ENCODE measurements around the gene JADE3. TPM values are rescaled to one million over a fixed set of nuclear protein-coding genes. Genes with fewer than 3 reads are reported as not detected.

The JADE3 gene
- total and polyA plus RNA-seq, 2 donors (not counting 1 experiment from before 2014, with no cell fraction given), result 5.1 to 5.3 TPM

GRCh38 chrX:46959101-46959500 is 46.9 kb downstream of the JADE3 start:
- H3K27ac ChIP-seq (ENCODE audit: insufficient read depth, low read length), result no peak overlapping the region
- no peaks in the 10 kb centered on the region for H3K4me1 ChIP-seq (ENCODE audit: control insufficient read depth, extremely low read depth, insufficient read depth, low read length)
- no peak overlapping the region for H3K9ac ChIP-seq (ENCODE audit: insufficient read depth, low read length)

GRCh38 chrX:46959985-46960700 is 47.9 kb downstream of the JADE3 start:
- no peak overlapping the region for H3K9ac ChIP-seq (ENCODE audit: insufficient read depth, low read length)
- H3K27ac ChIP-seq (ENCODE audit: insufficient read depth, low read length), result no peak overlapping the region
- no peaks in the 10 kb centered on the region for H3K79me2 ChIP-seq (ENCODE audit: control insufficient read depth, insufficient read depth, low read length)
- no peak for DNase-seq (ENCODE audit: low read depth in 2 of 2)
- no peaks in the 10 kb centered on the region for H3K27me3 ChIP-seq (ENCODE audit: control insufficient read depth, insufficient read depth, low read length)
- no peak overlapping the region for H3K4me2 ChIP-seq (ENCODE audit: extremely low read depth, insufficient read depth, low read length)
- H3K4me3 ChIP-seq (replicated peaks in 1 of 4; ENCODE audit: control extremely low read depth in 1 of 4, insufficient read depth in 1 of 4, low read depth in 3 of 4, low read length in 4 of 4), result no peak overlapping the region
- H2AFZ ChIP-seq (ENCODE audit: low read length), result no peak overlapping the region
- no peaks in the 10 kb centered on the region for H3K9me3 ChIP-seq (ENCODE audit: control insufficient read depth, insufficient read depth, low read depth, low read length)
- TF ChIP-seq EZH2 (IDR thresholded peaks at IDR 0.05; ENCODE audit: low read length, missing control alignments), result no peak
- no peak for TF ChIP-seq CTCF (conservative IDR thresholded peaks at IDR 0.05 in 1 of 2, IDR thresholded peaks at IDR 0.05 in 1 of 2; ENCODE audit: low read depth in 1 of 2, low read length in 2 of 2)
- H3K36me3 ChIP-seq (ENCODE audit: control insufficient read depth, insufficient read depth, low read length), result no peaks in the 10 kb centered on the region
- no peaks in the 10 kb centered on the region for H4K20me1 ChIP-seq (ENCODE audit: control insufficient read depth, extremely low read depth, insufficient read depth, low read length)
- no peaks in the 10 kb centered on the region for H3K4me1 ChIP-seq (ENCODE audit: control insufficient read depth, extremely low read depth, insufficient read depth, low read length)

More at GRCh38 chrX:46959101-46959500, 46.9 kb downstream of the JADE3 start:
- DNase-seq (ENCODE audit: low read depth in 2 of 2), result no peak
- no peak overlapping the region for H3K4me2 ChIP-seq (ENCODE audit: extremely low read depth, insufficient read depth, low read length)
- no peaks in the 10 kb centered on the region for H3K36me3 ChIP-seq (ENCODE audit: control insufficient read depth, insufficient read depth, low read length)
- H2AFZ ChIP-seq (ENCODE audit: low read length), result no peak overlapping the region
- H4K20me1 ChIP-seq (ENCODE audit: control insufficient read depth, extremely low read depth, insufficient read depth, low read length), result no peaks in the 10 kb centered on the region
- no peaks in the 10 kb centered on the region for H3K27me3 ChIP-seq (ENCODE audit: control insufficient read depth, insufficient read depth, low read length)
- no peaks in the 10 kb centered on the region for H3K79me2 ChIP-seq (ENCODE audit: control insufficient read depth, insufficient read depth, low read length)
- no peak for TF ChIP-seq EZH2 (IDR thresholded peaks at IDR 0.05; ENCODE audit: low read length, missing control alignments)
- TF ChIP-seq CTCF (conservative IDR thresholded peaks at IDR 0.05 in 1 of 2, IDR thresholded peaks at IDR 0.05 in 1 of 2; ENCODE audit: low read depth in 1 of 2, low read length in 2 of 2), result no peak
- H3K9me3 ChIP-seq (ENCODE audit: control insufficient read depth, insufficient read depth, low read depth, low read length), result no peaks in the 10 kb centered on the region
- no peak overlapping the region for H3K4me3 ChIP-seq (replicated peaks in 1 of 4; ENCODE audit: control extremely low read depth in 1 of 4, insufficient read depth in 1 of 4, low read depth in 3 of 4, low read length in 4 of 4)

GRCh38 chrX:46961097-46961496 is 48.9 kb downstream of the JADE3 start:
- H3K9ac ChIP-seq (ENCODE audit: insufficient read depth, low read length), result no peak overlapping the region
- no peak overlapping the region for H3K4me3 ChIP-seq (replicated peaks in 1 of 4; ENCODE audit: control extremely low read depth in 1 of 4, insufficient read depth in 1 of 4, low read depth in 3 of 4, low read length in 4 of 4)
- H3K27ac ChIP-seq (ENCODE audit: insufficient read depth, low read length), result no peak overlapping the region
- H4K20me1 ChIP-seq (ENCODE audit: control insufficient read depth, extremely low read depth, insufficient read depth, low read length), result no peaks in the 10 kb centered on the region
- H3K9me3 ChIP-seq (ENCODE audit: control insufficient read depth, insufficient read depth, low read depth, low read length), result no peaks in the 10 kb centered on the region
- no peaks in the 10 kb centered on the region for H3K4me1 ChIP-seq (ENCODE audit: control insufficient read depth, extremely low read depth, insufficient read depth, low read length)
- H3K79me2 ChIP-seq (ENCODE audit: control insufficient read depth, insufficient read depth, low read length), result no peaks in the 10 kb centered on the region
- H3K36me3 ChIP-seq (ENCODE audit: control insufficient read depth, insufficient read depth, low read length), result no peaks in the 10 kb centered on the region
- no peaks in the 10 kb centered on the region for H3K27me3 ChIP-seq (ENCODE audit: control insufficient read depth, insufficient read depth, low read length)
- DNase-seq (ENCODE audit: low read depth in 2 of 2), result no peak
- no peak overlapping the region for H3K4me2 ChIP-seq (ENCODE audit: extremely low read depth, insufficient read depth, low read length)
- H2AFZ ChIP-seq (ENCODE audit: low read length), result no peak overlapping the region
- TF ChIP-seq CTCF (conservative IDR thresholded peaks at IDR 0.05 in 1 of 2, IDR thresholded peaks at IDR 0.05 in 1 of 2; ENCODE audit: low read depth in 1 of 2, low read length in 2 of 2), result no peak
- no peak for TF ChIP-seq EZH2 (IDR thresholded peaks at IDR 0.05; ENCODE audit: low read length, missing control alignments)

Data from fibroblast of lung (primary cell).